GM12872 (cell line): ENCODE data around the gene KLHL11.

Source experiments
- TF ChIP-seq, protein P1 (sequence below): IDR thresholded peaks from 3 replicates; pipeline ENCODE4 v1.5.1; 2011; ENCODE audit warnings: low read depth, mild to moderate bottlenecking, low read length, moderate library complexity; ENCODE audit not compliant: insufficient read depth

KLHL11 gene

DNA sequence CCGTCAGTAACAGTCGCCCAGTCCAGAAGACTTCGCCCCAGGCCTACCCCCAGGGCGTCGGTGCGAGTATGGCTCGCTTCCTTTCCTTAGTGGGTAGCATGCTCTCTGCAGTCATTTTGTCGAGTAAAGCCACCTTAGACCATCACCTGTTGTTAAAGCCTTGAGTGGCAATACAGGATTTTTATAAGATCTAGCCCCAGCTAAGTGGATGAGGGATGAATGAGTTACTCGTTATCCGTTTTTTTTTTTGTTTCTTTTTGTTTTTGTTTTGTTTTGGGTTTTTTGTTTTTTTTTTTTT, 322 bp upstream of the KLHL11 start:
- TF ChIP-seq, protein P1, sequence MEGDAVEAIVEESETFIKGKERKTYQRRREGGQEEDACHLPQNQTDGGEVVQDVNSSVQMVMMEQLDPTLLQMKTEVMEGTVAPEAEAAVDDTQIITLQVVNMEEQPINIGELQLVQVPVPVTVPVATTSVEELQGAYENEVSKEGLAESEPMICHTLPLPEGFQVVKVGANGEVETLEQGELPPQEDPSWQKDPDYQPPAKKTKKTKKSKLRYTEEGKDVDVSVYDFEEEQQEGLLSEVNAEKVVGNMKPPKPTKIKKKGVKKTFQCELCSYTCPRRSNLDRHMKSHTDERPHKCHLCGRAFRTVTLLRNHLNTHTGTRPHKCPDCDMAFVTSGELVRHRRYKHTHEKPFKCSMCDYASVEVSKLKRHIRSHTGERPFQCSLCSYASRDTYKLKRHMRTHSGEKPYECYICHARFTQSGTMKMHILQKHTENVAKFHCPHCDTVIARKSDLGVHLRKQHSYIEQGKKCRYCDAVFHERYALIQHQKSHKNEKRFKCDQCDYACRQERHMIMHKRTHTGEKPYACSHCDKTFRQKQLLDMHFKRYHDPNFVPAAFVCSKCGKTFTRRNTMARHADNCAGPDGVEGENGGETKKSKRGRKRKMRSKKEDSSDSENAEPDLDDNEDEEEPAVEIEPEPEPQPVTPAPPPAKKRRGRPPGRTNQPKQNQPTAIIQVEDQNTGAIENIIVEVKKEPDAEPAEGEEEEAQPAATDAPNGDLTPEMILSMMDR: no peak

DNA sequence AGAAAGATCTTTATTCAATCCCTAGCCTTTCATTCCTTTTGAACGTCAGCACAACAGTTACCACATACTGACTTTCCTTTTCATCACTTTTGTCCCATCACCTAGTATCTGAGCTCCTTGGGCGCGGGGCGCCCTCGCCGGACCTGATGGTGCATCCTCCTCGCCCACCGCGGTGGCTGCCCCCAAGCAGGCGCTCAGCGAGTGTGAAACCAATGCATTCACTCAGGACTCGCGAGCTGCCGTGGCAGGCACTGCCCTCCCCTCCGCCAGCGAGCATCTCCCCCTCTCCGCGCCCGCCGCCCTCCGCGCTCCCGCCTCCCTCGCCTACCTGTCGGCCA, 756 bp downstream of the KLHL11 start:
- TF ChIP-seq, protein P1: no peak

DNA sequence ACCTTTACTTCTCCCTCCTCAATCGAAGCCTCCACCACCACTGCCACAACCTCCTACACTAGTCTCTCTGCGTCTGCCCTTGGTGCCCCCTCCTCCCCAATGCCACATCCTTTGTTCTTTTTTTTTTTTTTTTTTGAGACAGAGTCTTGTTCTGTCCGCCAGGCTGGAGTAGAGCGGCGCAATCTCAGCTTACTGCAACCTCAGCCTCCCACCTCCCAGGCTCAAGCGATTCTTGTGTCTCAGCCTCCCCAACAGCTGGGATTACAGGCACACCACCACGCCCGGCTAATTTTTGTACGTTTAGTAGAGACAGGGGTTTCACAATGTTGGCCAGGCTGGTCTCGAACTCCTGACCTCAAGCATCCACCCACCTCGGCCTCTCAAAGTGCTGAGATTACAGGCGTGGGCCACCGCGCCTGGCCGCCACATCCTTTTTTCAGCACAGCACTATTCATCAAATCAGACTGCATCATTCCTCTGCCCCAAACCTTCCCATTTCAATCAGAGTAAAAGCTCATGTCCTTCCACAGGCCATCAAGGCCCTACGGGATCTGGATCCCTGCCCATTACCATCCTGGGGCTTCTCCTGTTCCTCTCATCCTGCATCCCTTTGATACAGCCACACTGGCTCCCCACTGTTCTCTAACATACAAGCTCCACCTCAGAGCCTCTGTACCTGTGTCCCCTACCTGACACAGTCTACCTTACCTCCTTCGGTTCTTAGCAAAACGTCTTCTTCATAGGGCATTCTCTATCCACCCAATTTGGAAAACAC, 2.0 kb downstream of the KLHL11 start:
- TF ChIP-seq, protein P1: no peak

DNA sequence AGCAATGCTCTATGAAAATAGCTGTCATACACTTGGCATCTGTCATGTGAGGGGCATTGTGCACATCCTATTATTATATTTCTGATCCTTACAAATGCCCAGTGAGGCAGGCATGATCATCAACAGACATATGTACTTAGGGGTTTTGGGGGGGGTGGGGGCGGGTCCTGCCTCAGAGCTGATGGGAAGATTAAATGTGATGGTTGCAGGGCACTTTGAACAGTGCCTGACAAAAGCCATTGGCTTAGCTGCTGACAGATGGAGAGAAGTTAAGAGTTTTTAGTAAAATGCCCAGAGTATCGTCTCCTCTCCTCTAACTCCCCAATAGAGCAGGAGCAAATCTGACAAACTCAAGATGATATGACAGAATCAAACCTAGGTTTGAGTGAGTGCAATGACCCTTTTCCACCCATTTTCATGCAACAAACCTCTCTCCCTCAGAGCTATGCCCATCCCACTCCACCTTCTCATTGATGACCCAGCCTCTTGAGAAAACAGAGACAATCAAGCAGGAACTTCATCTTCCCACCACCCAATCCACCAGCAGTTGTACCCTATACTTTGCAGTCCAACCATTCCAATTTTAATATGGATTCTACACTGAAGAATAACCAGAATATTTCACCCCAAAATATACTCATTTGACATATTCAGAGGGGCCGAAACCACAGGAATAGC, 4.8 kb downstream of the KLHL11 start:
- TF ChIP-seq, protein P1: no peak

DNA sequence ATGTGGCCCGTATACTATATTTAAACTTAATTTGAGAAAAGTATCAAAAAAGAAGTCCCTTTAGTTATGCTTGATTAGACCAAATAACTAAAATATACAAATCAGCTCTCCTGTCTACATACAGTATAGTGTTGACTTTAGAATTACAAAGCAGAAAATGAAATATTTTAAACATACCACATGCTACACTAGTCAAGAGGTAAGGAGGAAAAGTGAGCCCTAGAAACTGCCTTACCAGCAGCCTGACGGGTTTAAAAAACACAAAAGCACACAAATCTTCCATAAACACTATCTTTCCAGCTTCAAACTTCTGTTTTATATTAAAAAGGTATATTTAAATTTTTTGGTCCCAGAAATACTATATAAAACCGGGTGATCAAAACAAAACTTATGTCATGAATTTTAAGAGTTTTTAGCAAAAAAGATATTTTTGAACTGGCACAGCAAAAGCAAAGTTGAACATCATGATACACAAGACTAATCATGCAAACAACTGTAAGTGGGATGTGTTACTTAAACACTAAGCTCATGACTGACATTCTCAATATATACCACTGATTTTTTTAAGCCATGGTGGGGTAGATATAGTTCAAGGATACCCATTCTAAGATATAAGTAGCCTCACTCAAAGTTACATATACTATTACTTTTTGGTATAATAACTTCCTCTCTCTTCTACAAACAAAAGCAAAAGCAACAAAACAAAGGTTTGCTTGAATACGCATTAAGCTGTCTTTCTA, 15.8 kb downstream of the KLHL11 start:
- TF ChIP-seq, protein P1: no peak

DNA sequence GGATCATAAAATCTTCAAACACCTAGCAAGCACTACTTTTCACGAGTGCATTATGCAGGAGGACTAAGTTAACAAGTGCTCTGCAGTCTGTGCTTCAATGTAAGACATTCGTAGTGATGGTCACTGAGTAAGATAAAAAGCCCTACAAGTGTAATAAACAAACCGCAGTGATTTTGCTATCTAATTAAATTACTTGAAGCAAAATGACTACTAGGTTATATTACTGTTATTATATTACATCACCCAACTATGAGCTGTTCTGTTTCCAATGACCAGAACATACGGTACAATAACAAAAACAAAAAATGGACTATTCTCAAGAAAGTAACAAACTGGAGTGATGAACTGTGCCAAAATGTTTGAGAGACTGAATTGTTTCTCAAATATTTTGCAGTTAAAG, 16.4 kb downstream of the KLHL11 start:
- TF ChIP-seq, protein P1: no peak

DNA sequence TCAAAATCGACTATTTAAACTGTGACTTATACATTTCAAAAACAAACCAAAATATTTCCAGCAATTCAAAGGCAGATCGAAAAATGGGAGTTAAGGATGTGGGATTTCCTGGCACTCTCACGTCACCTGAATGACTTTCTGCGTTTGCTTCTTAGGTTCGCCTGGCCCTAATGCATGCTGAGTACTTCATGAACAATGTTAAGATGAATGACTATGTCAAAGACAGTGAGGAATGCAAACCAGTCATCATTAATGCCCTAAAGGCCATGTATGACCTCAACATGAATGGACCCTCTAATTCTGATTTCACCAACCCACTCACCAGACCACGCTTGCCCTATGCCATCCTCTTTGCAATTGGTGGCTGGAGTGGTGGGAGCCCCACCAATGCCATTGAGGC, 20.3 kb downstream of the KLHL11 start:
- TF ChIP-seq, protein P1: no peak
